ENCODE data around the gene CDC37.

Gene CDC37

DNA sequence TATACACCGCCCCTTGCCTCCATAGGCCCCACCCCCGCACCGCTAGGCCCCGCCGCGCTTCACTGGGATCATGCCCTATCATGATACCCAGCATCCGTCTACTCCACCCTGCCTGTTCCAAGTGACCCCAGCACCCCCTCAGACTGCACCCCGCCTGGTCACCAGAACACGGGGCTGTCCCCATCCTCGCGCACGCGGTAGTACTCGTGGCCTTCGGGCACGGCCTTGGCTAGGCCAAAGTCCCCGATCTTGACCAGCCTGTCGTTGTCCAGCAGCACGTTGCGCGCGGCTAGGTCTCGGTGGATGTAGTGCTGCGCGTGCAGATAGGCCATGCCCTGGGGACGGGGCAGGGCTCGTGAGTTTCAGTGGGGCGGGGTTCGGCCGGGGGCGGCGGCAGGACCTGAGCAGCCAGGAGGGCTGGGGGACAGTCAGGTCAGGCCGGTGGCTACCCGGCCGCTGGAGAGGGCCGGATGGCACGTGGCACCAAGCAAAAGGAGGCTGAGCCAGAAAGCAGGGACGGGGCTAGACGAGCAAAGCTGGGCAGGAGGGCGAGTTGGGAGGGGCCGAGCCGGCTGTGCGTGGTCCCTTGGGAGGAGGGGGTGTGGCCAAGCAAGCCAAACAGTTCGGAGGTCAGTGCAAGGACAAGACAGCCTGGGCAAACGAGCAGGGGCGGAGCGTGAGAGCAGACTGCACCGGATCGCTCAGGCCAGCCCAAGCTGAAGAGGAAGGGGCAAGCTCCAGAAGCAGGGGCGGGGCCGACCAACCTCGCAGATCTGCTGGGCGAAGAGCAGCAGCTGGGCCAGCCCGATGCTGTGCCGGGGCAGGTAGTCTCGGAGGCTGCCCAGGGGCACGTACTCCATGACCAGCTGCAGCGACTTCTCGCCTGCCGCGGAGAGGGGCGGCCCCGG is 50.3 kb downstream of the CDC37 start:
- DNase-seq (ENCODE audit: low read depth) = peak; percentile 43
- no peak overlapping the region for H3K4me3 ChIP-seq (ENCODE audit: low read depth, low read length)
- TF ChIP-seq, protein P1, sequence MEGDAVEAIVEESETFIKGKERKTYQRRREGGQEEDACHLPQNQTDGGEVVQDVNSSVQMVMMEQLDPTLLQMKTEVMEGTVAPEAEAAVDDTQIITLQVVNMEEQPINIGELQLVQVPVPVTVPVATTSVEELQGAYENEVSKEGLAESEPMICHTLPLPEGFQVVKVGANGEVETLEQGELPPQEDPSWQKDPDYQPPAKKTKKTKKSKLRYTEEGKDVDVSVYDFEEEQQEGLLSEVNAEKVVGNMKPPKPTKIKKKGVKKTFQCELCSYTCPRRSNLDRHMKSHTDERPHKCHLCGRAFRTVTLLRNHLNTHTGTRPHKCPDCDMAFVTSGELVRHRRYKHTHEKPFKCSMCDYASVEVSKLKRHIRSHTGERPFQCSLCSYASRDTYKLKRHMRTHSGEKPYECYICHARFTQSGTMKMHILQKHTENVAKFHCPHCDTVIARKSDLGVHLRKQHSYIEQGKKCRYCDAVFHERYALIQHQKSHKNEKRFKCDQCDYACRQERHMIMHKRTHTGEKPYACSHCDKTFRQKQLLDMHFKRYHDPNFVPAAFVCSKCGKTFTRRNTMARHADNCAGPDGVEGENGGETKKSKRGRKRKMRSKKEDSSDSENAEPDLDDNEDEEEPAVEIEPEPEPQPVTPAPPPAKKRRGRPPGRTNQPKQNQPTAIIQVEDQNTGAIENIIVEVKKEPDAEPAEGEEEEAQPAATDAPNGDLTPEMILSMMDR (conservative IDR thresholded peaks at IDR 0.05; ENCODE audit: low read depth, low read length) = no peak

DNA sequence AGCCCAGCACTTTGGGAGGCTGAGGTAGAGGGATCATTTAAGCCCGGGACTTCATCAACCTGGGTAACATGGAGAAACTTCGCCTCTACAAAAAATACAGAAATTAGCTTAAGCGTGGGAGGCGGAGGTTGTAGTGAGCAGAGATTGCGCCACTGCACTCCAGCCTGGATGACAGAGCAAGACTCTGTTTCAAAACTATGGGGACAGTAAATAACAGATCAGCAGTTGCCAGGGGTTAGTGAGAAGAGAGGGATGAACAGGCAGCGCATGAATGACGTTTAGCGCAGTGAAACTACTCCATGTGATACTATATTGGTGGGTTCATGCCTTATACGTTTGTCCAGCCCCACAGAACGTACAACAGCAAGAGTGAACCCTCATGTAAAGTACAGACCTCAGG is 56.8 kb downstream of the CDC37 start:
- DNase-seq (ENCODE audit: low read depth) = peak; percentile 15
- no peak overlapping the region for H3K4me3 ChIP-seq (ENCODE audit: low read depth, low read length)
- TF ChIP-seq, protein P1 (conservative IDR thresholded peaks at IDR 0.05; ENCODE audit: low read depth, low read length) = no peak

DNA sequence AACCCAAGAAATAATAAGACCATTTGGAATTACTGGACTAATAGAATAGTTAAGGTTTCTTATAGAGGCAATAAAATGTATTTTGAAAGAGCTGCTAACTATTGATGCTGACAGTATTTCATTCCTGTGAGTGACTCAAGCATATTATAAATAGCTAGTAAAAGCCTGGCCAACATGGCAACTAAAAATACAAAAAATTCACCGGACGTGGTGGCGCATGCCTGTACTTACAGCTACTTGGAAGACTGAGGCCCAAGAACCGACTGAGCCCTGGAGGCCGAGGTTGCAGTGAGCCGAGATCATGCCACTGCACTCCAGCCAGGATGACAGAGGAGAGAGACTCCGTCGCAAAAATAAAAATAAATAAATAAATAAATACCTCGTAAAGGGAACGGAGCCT is 58.6 kb downstream of the CDC37 start:
- H3K4me3 ChIP-seq (ENCODE audit: low read depth, low read length) = no peak overlapping the region
- DNase-seq (ENCODE audit: low read depth) = no peak
- TF ChIP-seq, protein P1 (conservative IDR thresholded peaks at IDR 0.05; ENCODE audit: low read depth, low read length) = no peak

DNA sequence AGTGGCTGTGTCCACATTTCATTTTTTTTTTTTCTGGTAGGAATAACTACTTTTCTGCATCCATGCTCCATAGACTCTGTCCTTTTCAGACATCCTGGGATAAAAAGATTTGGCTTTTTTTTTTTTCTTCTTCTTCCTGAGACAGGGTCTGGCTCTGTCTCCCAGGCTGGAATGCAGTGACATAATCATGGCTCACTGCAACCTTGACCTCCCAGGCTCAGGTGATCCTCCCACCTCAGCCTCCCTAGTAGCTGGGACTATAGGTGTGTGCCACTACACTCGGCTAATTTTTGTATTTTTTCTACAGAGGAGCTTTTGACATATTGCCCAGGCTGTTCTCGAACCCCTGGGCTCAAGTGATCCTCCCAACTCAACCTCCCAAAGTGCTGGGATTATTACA is 59.8 kb downstream of the CDC37 start:
- H3K4me3 ChIP-seq (ENCODE audit: low read depth, low read length) = no peak overlapping the region
- TF ChIP-seq, protein P1 (conservative IDR thresholded peaks at IDR 0.05; ENCODE audit: low read depth, low read length) = no peak
- no peak for DNase-seq (ENCODE audit: low read depth)

All from choroid plexus epithelial cell (primary cell).